GM19324 (cell line): ENCODE results near the gene OR13C8.

Experiments used
- ATAC-seq: cut with Tn5 transposase; IDR thresholded peaks from one replicate; pipeline ENCODE4 v1.9.1; 2021; ENCODE audit warnings: mild to moderate bottlenecking, moderate library complexity; ENCODE audit not compliant: unreplicated experiment, low FRiP score

Gene OR13C8

DNA sequence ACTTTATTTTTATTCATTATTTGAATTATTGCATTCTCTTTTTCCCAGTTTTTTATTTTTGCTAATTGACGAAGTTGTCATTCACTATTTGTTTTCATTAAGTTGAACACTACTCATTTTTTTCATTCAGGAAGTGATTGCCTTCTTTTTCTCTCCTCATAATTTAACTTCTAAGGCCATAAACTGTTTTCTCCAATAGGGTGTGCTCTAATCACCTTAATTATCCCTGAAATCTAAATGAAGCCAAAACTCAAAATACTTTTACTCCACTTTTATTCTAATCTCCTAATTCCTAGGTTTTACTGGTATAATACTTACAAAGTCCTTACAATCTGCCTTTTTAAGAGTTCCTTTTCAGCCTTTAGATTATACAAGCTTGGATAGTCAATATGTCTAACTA, 39.4 kb downstream of the OR13C8 start:
- ATAC-seq = no peak

DNA sequence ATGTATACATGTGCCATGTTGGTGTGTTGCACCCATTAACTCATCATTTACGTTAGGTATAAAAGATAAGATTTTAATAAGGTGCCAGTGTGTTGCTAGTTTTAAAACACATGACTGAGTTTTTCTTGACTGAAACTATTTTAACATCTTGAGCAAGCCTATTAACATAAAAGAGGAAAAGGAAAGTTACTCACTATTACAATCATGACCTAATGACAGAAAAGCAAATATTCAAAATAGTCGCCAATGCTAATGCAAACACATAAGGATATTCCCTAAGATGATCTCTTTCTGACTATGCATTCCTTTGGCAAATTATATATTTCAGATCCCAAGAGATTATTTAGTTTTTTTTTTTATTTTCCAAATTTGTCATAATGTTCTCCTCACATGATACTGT, 42.2 kb downstream of the OR13C8 start:
- no peak for ATAC-seq

DNA sequence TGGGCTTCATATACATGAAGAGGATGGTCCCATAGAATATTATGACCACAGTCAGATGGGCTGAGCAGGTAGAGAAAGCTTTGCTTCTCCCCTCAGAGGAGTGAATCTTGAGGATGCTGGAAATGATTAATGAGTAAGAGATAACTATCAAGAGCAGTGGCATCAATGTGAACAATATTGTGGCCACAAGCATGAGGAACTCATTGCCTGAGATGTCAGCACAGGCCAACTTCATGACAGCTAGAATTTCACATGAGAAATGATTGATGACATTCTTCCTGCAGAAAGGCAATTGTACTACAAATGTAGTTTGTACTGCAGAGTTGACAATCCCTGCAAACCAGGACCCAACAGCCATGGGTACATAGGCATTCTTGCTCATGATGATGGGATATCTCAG, 48.5 kb downstream of the OR13C8 start:
- ATAC-seq = no peak

DNA sequence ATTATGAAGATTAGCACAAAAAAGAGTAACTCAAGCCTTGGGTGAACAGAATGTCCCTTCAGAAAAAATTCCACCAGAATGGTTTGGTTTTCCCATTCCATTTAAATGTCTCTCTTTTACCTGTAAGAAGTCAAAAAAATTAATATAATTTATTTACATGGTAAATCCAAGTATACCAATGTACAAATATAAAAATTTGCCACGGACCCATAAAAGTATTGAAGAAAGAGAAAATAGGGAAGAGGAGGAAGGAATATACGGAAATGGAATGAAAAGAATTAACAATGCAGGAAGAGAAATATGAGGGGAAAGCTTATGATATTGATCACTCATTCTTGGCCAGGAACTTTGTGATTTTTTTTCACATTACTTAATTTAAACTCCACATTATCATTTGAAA, 49.1 kb downstream of the OR13C8 start, which contains the start of gene OR13C9:
Gene OR13C9 (minus strand): TSS at position 101 of the 400 bp plus-strand sequence. CDS start 0 bp downstream, at position 101.
- ATAC-seq = no peak
